Measurements from ENCODE around the gene MRPS9. TPM values are rescaled to one million over a fixed set of nuclear protein-coding genes. Genes with fewer than 3 reads are reported as not detected.

Gene MRPS9
- total and polyA plus RNA-seq, 9 of the 15 experiments (the other 6 are each of a cell fraction or from before 2014, with no cell fraction given), result 46.2 to 143 (median 65.6) TPM

DNA sequence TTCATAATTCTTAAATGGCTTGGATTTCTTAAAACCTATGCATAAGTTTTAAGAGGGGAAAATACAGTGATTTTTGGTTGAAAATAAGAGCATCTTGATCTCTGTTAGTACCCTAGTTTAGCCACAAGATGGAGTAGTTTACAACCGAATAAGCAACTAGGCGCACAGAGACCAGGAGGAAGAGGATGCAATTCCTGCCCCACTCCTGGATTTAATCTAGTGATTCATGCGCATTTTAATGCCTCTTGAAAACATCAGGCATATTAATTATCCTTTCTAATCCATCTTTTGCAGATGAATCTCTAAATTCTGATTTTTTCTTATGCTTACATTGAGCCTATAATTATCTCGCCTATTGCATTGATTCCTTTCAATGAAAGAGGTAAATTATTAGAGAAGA, 76.7 kb downstream of the MRPS9 start:
- no peaks in the 10 kb centered on the region for H4K20me1 ChIP-seq (replicated peaks; ENCODE audit: control insufficient read depth, insufficient read depth, low read length)
- peak; percentile 98 for FAIRE-seq
- H3K4me2 ChIP-seq (ENCODE audit: insufficient read depth, low read length), result no peak overlapping the region
- H3K9ac ChIP-seq (ENCODE audit: insufficient read depth in 1 of 2, low read depth in 2 of 2, low read length in 2 of 2), result no peak overlapping the region
- intact Hi-C loops (cut with micrococcal nuclease) (loop anchor here (1.0 to 10.0 kb wide), 4 partner anchors 65 to 410 kb away; no protein-coding TSS in a partner anchor), in situ Hi-C loops (cut with MboI) (loop anchor here (5.0 to 25.0 kb wide), 2 partner anchors 128 to 423 kb away; partner anchors contain the start of gene GPR45)
- H3K4me3 ChIP-seq, result no peak overlapping the region
- peak; percentile 67 to 73 (median 69) for DNase-seq (ENCODE audit: extremely low read depth in 1 of 4, low spot score in 3 of 4)
- no peak overlapping the region for H2AFZ ChIP-seq (ENCODE audit: low read depth, low read length)
- H3K27me3 ChIP-seq (ENCODE audit: control insufficient read depth in 2 of 2, insufficient read depth in 2 of 2, low read length in 2 of 2), result no peaks in the 10 kb centered on the region
- peak; percentile 77 for ATAC-seq
- H3K79me2 ChIP-seq (ENCODE audit: control insufficient read depth, insufficient read depth, low read length), result no peaks in the 10 kb centered on the region
- BruUV-seq (replicated peaks), result no TSS peak
- no peaks in the 10 kb centered on the region for H3K36me3 ChIP-seq (ENCODE audit: control insufficient read depth, insufficient read depth, low read length)
- POLR2A ChIA-PET, result interaction anchor here (0.8 kb wide), 1 partner anchor 11 kb away, joined by 4 read pairs; no protein-coding TSS in a partner anchor
- H3K9me1 ChIP-seq (ENCODE audit: control insufficient read depth, insufficient read depth, low read length), result no peaks in the 10 kb centered on the region
- no peaks in the 10 kb centered on the region; the same call in 1 of the 2 replicates for H3K9me3 ChIP-seq (replicated peaks; ENCODE audit: control insufficient read depth, insufficient read depth, low read depth, low read length)
- no peak overlapping the region for H3K27ac ChIP-seq (ENCODE audit: extremely low read depth, low read depth, low read length)
- WGBS (ENCODE audit: insufficient coverage, low coverage, missing lambda C conversion rate), result 21% methylated on average over 4 of the region's 4 CpGs
- CTCF ChIA-PET (ENCODE audit: low intra/inter-chr PET ratio), result interaction anchor here (0.6 to 2.5 kb wide), 4 partner anchors 65 to 180 kb away, joined by 3 to 18 read pairs (median 10); no protein-coding TSS in a partner anchor
- H3K4me1 ChIP-seq (replicated peaks in 1 of 2; ENCODE audit: control insufficient read depth in 2 of 2, insufficient read depth in 2 of 2, low read length in 2 of 2), result peaks cover 0 to 5% of the 10 kb centered on the region in 2 experiments; a peak in 2 of 5 replicates
- no peak for TF ChIP-seq MBD2 (IDR thresholded peaks at IDR 0.05; ENCODE audit: borderline replicate concordance, low read depth)
- TF ChIP-seq, protein P1, sequence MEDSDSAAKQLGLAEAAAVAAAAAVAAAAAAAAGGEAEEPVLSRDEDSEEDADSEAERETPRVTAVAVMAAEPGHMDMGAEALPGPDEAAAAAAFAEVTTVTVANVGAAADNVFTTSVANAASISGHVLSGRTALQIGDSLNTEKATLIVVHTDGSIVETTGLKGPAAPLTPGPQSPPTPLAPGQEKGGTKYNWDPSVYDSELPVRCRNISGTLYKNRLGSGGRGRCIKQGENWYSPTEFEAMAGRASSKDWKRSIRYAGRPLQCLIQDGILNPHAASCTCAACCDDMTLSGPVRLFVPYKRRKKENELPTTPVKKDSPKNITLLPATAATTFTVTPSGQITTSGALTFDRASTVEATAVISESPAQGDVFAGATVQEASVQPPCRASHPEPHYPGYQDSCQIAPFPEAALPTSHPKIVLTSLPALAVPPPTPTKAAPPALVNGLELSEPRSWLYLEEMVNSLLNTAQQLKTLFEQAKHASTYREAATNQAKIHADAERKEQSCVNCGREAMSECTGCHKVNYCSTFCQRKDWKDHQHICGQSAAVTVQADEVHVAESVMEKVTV (CRISPR knock-in tag; IDR thresholded peaks at IDR 0.05), result peak; percentile 84
- TF ChIP-seq RAD21 (CRISPR knock-in tag; conservative IDR thresholded peaks at IDR 0.05 in 1 of 2, IDR thresholded peaks at IDR 0.05 in 1 of 2), result peak; percentile 89 to 90
- TF ChIP-seq, protein P2, sequence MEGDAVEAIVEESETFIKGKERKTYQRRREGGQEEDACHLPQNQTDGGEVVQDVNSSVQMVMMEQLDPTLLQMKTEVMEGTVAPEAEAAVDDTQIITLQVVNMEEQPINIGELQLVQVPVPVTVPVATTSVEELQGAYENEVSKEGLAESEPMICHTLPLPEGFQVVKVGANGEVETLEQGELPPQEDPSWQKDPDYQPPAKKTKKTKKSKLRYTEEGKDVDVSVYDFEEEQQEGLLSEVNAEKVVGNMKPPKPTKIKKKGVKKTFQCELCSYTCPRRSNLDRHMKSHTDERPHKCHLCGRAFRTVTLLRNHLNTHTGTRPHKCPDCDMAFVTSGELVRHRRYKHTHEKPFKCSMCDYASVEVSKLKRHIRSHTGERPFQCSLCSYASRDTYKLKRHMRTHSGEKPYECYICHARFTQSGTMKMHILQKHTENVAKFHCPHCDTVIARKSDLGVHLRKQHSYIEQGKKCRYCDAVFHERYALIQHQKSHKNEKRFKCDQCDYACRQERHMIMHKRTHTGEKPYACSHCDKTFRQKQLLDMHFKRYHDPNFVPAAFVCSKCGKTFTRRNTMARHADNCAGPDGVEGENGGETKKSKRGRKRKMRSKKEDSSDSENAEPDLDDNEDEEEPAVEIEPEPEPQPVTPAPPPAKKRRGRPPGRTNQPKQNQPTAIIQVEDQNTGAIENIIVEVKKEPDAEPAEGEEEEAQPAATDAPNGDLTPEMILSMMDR (IDR thresholded peaks at IDR 0.05 in 2 of 3, conservative IDR thresholded peaks at IDR 0.05 in 1 of 3; ENCODE audit: insufficient read depth in 2 of 3, low read depth in 1 of 3, low read length in 3 of 3), result peak; percentile 67 to 82 (median 67); a peak in 5 of 6 replicates
- 0 out of 2 replicates have a peak, but pooled peaks have one; percentile 21 for TF ChIP-seq ELF1 (tag; IDR thresholded peaks at IDR 0.05)
- TF ChIP-seq RCOR1 (IDR thresholded peaks at IDR 0.05; ENCODE audit: borderline replicate concordance in 1 of 2, low read depth in 2 of 2, low read length in 2 of 2), result 0 out of 4 replicates have a peak, but pooled peaks of 1 of the 2 experiments have one; percentile 7
- TF ChIP-seq, protein P3, sequence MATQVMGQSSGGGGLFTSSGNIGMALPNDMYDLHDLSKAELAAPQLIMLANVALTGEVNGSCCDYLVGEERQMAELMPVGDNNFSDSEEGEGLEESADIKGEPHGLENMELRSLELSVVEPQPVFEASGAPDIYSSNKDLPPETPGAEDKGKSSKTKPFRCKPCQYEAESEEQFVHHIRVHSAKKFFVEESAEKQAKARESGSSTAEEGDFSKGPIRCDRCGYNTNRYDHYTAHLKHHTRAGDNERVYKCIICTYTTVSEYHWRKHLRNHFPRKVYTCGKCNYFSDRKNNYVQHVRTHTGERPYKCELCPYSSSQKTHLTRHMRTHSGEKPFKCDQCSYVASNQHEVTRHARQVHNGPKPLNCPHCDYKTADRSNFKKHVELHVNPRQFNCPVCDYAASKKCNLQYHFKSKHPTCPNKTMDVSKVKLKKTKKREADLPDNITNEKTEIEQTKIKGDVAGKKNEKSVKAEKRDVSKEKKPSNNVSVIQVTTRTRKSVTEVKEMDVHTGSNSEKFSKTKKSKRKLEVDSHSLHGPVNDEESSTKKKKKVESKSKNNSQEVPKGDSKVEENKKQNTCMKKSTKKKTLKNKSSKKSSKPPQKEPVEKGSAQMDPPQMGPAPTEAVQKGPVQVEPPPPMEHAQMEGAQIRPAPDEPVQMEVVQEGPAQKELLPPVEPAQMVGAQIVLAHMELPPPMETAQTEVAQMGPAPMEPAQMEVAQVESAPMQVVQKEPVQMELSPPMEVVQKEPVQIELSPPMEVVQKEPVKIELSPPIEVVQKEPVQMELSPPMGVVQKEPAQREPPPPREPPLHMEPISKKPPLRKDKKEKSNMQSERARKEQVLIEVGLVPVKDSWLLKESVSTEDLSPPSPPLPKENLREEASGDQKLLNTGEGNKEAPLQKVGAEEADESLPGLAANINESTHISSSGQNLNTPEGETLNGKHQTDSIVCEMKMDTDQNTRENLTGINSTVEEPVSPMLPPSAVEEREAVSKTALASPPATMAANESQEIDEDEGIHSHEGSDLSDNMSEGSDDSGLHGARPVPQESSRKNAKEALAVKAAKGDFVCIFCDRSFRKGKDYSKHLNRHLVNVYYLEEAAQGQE (IDR thresholded peaks at IDR 0.05; ENCODE audit: borderline replicate concordance), result peak; percentile 75; the same call in 1 of the 2 replicates
- TF ChIP-seq, protein P3 (CRISPR knock-in tag; IDR thresholded peaks at IDR 0.05; ENCODE audit: low read depth), result no peak
- TF ChIP-seq SREBF1 (IDR thresholded peaks at IDR 0.05; ENCODE audit: borderline replicate concordance, low read depth, low read length), result no peak

Measured in K562 (cell line).